Peyer's patch (tissue), 4 donors: ENCODE results near the gene GALNT17.

Experiments used
- POLR2A ChIP-seq, 2 donors: fragments of 450-650 bp; IDR thresholded peaks; one replicate each; pipeline ENCODE4 v1.5.1; 2017; ENCODE audit warnings: antibody characterized with exemption in 2 of 2, mild to moderate bottlenecking in 2 of 2, moderate library complexity in 2 of 2
- TF ChIP-seq, protein P1 (sequence below), 6 experiments: fragments of 450-650 bp in 4 of 6; fragments of 200-600 bp in 2 of 6; sonication (generic) in 1 of 6; IDR thresholded peaks; one replicate each; pipeline ENCODE4 v1.5.1; 2017 to 2019; ENCODE audit warnings: antibody characterized with exemption in 6 of 6, mild to moderate bottlenecking in 3 of 6, moderate library complexity in 1 of 6

DNA sequence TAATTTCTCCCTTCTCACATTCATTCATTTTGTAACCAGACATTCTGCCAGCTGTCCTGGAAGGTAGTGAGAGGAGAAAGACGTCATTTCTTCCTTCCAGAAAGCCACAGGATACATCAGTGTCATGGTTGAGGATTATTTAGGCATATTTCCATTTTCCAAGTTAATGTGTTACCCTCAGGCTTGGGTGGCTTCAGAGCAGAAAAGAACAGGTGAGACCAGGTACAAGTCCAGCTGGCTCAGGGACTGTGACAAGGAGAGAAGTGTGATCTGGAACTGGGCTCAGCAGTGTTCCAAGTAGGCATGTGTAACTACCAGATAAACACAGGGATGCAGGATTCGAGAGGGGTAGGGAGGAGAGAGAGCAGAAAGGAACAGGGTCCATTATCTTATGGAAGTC is 386.9 kb downstream of the GALNT17 start:
- TF ChIP-seq, protein P1, sequence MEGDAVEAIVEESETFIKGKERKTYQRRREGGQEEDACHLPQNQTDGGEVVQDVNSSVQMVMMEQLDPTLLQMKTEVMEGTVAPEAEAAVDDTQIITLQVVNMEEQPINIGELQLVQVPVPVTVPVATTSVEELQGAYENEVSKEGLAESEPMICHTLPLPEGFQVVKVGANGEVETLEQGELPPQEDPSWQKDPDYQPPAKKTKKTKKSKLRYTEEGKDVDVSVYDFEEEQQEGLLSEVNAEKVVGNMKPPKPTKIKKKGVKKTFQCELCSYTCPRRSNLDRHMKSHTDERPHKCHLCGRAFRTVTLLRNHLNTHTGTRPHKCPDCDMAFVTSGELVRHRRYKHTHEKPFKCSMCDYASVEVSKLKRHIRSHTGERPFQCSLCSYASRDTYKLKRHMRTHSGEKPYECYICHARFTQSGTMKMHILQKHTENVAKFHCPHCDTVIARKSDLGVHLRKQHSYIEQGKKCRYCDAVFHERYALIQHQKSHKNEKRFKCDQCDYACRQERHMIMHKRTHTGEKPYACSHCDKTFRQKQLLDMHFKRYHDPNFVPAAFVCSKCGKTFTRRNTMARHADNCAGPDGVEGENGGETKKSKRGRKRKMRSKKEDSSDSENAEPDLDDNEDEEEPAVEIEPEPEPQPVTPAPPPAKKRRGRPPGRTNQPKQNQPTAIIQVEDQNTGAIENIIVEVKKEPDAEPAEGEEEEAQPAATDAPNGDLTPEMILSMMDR (IDR thresholded peaks at IDR 0.05), result no peak
- no peak for TF ChIP-seq POLR2A (IDR thresholded peaks at IDR 0.05)
